HFF-Myc (cell line): ENCODE data around the gene TSTD2.
"Not testable (repeated sequence)": the region's sequence is repeated elsewhere in the genome, so short reads cannot be mapped to it uniquely, and the experiment has no call there.

ENCODE experiments used
- DNase-seq: peaks from one replicate; pipeline ENCODE4 v3.0.0-alpha.2; 2011; ENCODE audit warnings: low read depth; ENCODE audit errors: extremely low read depth
- H3K4me3 ChIP-seq: replicated peaks from 2 replicates; pipeline ENCODE4 v1.5.1; 2011; ENCODE audit warnings: low read depth, mild to moderate bottlenecking, control low read depth, low read length
- CTCF ChIP-seq: IDR thresholded peaks from 2 replicates; pipeline ENCODE4 v1.5.1; 2012; ENCODE audit warnings: mild to moderate bottlenecking, low read depth, low read length, control low read depth; ENCODE audit errors: missing control alignments

Gene TSTD2

GRCh38 chr9:97632248-97632984, 752 bp downstream of the TSTD2 start:
- peak; percentile 56 for DNase-seq
- TF ChIP-seq CTCF, result no peak
- peak overlapping the region; percentile 91 for H3K4me3 ChIP-seq

DNA sequence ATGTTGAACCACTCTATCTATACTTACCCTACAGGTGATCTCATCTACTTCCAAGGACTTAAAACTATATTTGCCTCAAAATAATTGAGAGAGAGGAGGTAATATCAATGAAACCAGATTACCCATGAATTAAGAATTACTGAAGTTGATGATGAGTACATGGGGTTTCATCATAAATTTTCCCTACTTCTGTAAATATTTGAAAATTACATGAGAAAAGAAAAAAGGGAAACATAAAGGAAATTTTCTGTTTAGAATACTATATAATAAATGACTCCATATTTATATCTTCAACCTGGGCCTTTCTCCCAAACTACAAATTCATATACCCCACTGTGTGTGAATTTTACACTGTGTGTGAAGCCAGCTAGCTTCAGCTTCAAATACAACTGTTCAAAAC, 2.6 kb downstream of the TSTD2 start:
- H3K4me3 ChIP-seq, result no peak overlapping the region
- no peak for DNase-seq
- no peak for TF ChIP-seq CTCF

- no peak overlapping the region for H3K4me3 ChIP-seq
- no peak for TF ChIP-seq CTCF
- DNase-seq, result no peak
Measured at GRCh38 chr9:97629156-97629555, 4.0 kb downstream of the TSTD2 start.

GRCh38 chr9:97628668-97629067, 4.5 kb downstream of the TSTD2 start:
- DNase-seq, result no peak
- TF ChIP-seq CTCF, result no peak
- no peak overlapping the region for H3K4me3 ChIP-seq

DNA sequence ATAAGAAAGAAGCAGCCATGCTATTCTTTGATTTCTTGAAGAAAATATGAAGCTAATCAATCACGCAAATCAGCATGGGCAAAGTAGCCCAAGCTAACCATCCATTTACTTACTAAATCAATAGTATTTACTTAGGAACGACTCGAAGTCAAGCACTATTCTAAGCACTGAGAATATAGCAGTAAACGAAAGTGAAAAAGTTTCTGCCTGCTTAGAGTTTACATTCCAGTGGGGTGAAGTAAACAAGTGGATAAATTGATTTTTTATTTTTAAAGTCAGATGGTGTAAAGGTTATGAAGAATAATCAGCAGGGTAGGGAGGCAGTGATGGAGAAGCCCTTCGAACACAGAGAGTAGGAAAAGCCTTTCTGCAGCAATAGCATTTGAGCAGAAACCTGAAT, 5.5 kb downstream of the TSTD2 start:
- TF ChIP-seq CTCF, result no peak
- no peak overlapping the region for H3K4me3 ChIP-seq
- DNase-seq, result no peak

DNA sequence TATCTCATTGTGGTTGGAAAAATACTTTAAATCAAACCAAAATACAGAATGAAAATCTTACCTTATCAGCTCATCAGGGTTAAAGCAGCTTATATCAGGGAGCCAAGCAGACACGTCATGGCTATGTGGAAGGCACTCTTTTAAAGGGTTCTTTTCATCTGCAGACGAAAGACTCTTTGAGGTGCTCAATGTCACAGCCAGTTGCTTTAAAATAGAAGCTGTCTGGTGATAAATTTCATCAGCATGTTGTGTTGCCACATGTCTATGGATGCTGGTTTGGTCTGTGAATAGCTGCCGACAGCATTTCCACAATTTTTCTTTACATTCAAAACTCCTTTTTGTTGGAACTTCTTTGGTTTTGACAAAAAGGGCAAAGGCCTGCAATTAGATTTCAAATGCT, 7.5 kb downstream of the TSTD2 start:
- no peak for DNase-seq
- no peak overlapping the region for H3K4me3 ChIP-seq
- TF ChIP-seq CTCF, result no peak

DNA sequence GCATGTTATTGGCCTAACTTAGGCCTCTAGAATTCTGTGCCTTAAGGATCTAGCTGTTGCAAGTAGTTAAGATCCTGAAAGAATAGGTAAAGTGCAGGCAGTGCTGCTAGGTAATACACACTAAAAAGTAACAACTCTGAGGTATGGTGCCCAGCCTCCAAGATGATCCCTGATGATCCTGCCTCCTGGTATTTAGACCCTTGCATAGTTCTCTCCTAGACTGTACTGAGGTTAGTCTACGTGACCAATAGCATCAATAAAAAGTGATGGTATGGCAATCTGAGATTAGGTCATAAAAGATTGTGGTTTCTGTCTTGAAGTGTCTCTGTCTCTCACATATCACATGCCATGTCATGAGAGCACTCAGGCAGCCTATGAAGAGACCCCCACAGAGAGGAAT, 9.2 kb downstream of the TSTD2 start:
- no peak for DNase-seq
- no peak for TF ChIP-seq CTCF

DNA sequence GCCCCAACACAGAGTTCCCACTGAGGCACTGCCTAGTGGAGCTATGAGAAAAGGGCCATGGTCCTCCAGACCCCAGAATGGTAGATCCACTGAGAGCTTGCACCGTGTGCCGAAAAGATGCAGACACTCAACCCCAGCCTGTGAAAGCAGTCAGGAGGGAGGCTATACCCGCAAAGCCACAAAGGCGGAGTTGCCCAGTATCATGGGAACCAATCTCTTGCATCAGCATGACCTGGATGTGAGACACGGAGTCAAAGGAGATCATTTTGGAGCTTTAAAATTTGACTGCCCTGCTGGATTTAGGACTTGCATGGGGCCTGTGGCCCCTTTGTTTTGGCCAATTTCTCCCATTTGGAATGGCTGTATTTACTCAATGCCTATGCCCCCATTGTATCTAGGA, 10.7 kb downstream of the TSTD2 start:
- H3K4me3 ChIP-seq, DNase-seq: not testable (repeated sequence)

More for the DNA sequence above, 9.2 kb downstream of the TSTD2 start:
- no peak overlapping the region for H3K4me3 ChIP-seq

GRCh38 chr9:97620063-97620462, 13.1 kb downstream of the TSTD2 start:
- not testable (repeated sequence) for DNase-seq, H3K4me3 ChIP-seq
